Choroid plexus epithelial cell (primary cell): ENCODE data around the gene CNTN3.

Source experiments
- DNase-seq: peaks from one replicate; pipeline ENCODE4 v3.0.0-alpha.2; 2010; ENCODE audit warnings: low read depth
- H3K4me3 ChIP-seq: 2 replicates; pipeline ENCODE4 v1.5.1; 2011; ENCODE audit warnings: low read depth, mild to moderate bottlenecking, control low read depth, low read length, moderate library complexity
- CTCF ChIP-seq: conservative IDR thresholded peaks from 2 replicates; pipeline ENCODE4 v1.5.1; 2011; ENCODE audit warnings: low read depth, mild to moderate bottlenecking, control low read depth, inconsistent platforms, low read length, moderate library complexity

CNTN3 gene

GRCh38 chr3:74601793-74602192, 12.7 kb downstream of the CNTN3 start:
- no peak overlapping the region for H3K4me3 ChIP-seq
- no peak for DNase-seq
- TF ChIP-seq CTCF: no peak

- no peak overlapping the region for H3K4me3 ChIP-seq
- no peak for TF ChIP-seq CTCF
- DNase-seq: peak; percentile 39
Measured at GRCh38 chr3:74599564-74599963, 14.9 kb downstream of the CNTN3 start.

- TF ChIP-seq CTCF: no peak
- H3K4me3 ChIP-seq: no peak overlapping the region
- no peak for DNase-seq
Measured at GRCh38 chr3:74593152-74593551, 21.3 kb downstream of the CNTN3 start.

- no peak overlapping the region for H3K4me3 ChIP-seq
- peak; percentile 36 for DNase-seq
Measured at GRCh38 chr3:74592359-74592758, 22.1 kb downstream of the CNTN3 start.

GRCh38 chr3:74591946-74592345, 22.5 kb downstream of the CNTN3 start:
- no peak for TF ChIP-seq CTCF
- no peak for DNase-seq
- H3K4me3 ChIP-seq: no peak overlapping the region

More at GRCh38 chr3:74592359-74592758, 22.1 kb downstream of the CNTN3 start:
- no peak for TF ChIP-seq CTCF

- no peak for TF ChIP-seq CTCF
- no peak overlapping the region for H3K4me3 ChIP-seq
- no peak for DNase-seq
Measured at GRCh38 chr3:74591342-74591741, 23.1 kb downstream of the CNTN3 start.

- H3K4me3 ChIP-seq: no peak overlapping the region
- TF ChIP-seq CTCF: no peak
- DNase-seq: no peak
Measured at GRCh38 chr3:74590620-74591262, 23.7 kb downstream of the CNTN3 start.
